NCI-H510A treated with DMSO at 0.1 percent for 48 hours (cell line): ENCODE data around the gene PROX2.
A peak's percentile ranks its signal among the peaks of the same experiment; 100 is the strongest.

ENCODE experiments used
- DNase-seq: peaks from one replicate; lab custom pipeline; 2025; lab: John Stamatoyannopoulos, UW

The PROX2 gene, protein sequence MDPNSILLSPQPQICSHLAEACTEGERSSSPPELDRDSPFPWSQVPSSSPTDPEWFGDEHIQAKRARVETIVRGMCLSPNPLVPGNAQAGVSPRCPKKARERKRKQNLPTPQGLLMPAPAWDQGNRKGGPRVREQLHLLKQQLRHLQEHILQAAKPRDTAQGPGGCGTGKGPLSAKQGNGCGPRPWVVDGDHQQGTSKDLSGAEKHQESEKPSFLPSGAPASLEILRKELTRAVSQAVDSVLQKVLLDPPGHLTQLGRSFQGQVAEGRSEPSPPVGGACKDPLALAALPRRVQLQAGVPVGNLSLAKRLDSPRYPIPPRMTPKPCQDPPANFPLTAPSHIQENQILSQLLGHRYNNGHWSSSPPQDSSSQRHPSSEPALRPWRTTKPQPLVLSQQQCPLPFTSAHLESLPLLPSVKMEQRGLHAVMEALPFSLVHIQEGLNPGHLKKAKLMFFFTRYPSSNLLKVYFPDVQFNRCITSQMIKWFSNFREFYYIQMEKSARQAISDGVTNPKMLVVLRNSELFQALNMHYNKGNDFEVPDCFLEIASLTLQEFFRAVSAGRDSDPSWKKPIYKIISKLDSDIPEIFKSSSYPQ

GRCh38 chr14:74875941-74876913, at the start of gene PROX2:
TSS of gene PROX2 (minus strand) at chr14:74876145. CDS start at chr14:74863834, 12,311 bp downstream.
- no peak for DNase-seq

GRCh38 chr14:74924061-74924460, 48.1 kb upstream of the PROX2 start:
- DNase-seq = no peak

- DNase-seq = peak; percentile 86
Measured at GRCh38 chr14:74922752-74923401, 46.9 kb upstream of the PROX2 start, which contains the start of gene RPS6KL1. TSS of gene RPS6KL1 (minus strand) at chr14:74923260. CDS start at chr14:74921541, 1,719 bp downstream.

- DNase-seq = no peak
Measured at GRCh38 chr14:74921987-74922751, 46.2 kb upstream of the PROX2 start.

DNA sequence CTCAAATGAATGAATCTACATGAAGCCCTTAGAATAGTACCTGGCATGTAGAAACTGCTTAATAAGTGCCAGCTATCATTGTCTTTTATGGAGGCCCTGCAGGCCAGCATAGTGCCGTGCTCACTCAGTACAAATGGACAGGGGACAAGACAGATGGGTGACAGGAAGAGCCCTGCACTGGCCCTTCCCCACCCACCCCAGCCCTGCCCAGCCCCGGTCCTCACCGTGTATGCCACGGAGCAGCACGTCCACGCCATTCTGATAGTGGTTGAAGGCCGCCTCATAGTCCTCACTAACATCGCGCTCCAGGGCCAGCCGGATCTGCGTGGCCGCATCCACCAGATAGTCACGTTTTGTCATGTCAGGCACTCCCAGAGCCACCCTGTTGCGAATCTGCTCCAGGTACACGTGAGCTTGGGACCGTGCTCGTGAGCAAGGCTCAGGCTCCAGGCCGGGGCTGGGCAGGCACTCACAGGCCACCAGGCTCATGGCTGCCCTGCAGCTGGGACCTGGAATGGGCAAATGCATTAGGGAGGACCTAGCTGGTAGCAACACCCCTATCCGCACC, 45.2 kb upstream of the PROX2 start:
- no peak for DNase-seq

DNA sequence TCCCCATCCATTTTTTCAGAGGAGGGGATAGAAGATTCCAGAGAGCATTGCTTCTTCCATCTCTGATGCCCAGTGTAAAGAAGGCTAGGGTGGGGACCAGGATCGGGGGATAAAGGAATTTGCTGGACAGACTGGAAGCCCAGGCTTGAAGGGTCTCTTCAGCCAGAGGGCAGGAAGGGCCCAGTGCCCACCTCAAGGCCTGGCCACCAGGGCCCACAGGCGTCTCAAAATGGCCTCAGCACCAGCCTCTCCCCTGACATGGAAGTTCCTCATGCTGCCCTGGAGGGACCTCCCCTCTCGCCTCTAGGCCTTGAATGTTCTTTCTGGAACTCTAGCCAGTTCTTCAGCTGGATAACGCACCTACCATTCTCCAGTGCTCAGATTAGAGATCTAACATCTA, 44.3 kb upstream of the PROX2 start:
- no peak for DNase-seq

DNA sequence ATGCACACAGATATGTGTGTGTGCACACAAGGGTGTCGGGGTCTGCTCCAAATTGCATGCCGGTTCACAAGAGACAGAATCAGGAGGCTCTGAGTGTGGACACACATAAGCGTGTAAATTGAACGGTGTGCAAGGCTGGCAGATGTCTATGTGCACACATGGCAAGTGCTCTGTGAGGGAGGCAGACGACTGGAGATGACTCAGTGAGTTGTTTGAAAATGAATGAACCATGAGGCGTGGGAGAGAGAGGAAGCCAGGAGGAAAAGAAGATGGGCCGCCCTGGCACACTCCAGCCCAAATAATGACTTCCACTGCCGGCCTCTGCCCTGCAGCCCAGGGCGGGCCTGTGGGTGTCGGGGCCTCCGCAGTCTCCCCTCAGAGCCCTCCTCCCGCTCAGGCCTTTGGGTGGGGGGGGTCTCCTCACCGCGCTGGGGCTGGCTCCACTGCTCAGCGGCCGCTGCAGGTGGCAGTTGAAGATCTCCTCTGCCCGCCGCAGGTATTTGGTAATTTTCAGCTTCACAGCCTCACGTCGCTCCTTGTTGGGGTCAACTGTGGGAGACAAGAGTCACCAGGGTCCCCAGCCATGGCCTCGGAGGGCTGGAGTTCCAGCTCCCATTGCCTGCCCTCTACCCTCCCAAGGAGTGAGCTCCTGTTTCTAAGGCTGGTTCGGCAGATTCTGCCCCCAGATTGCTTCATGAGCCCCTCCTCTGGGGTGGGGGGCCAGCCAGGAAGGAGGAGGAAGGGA, 43.6 kb upstream of the PROX2 start:
- no peak for DNase-seq

- no peak for DNase-seq
Measured at GRCh38 chr14:74918380-74918779, 42.4 kb upstream of the PROX2 start.

DNA sequence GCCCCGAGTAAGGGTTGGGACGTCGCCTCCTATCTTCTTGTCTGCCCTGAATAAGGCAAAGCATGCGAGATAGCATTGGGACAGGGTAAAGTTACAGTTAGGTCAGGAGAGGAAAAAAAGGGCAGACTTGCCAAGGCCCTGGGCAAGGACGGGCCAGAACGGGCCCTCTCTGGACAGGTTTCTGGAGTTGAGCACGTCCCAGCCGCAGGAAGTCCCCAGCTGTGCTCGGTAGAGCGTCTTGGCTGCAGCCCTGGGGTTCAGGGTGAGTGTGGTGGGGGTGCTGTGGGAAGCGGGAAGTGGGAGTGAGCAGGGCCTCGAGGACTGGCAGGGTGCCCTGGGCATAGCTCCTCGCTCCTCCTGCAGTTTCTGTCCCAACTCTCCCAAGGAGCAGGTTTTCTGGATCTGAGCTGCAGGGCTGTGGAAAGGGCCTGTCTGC, 41.7 kb upstream of the PROX2 start:
- no peak for DNase-seq

- DNase-seq = no peak
Measured at GRCh38 chr14:74917178-74917543, 41.2 kb upstream of the PROX2 start.

DNA sequence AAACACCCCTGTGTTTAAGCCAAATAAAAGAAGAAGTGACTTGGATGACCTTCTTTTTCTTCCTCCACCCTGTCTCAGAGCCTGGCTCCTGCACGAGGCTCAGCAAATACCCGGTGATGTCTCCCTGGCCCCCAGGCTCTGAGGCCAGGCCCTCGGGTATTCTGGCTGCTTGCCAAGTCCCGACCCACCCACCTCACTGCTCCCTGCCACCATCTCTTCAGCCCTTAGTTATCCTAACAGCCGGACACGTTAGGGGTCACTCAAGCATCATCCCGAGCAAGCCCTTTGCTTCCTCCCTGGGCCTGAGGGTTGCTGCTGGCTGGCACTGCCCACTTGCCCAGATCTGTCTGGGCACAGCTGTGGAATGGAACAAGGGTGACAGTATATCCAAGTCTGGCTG, 39.9 kb upstream of the PROX2 start:
- DNase-seq = no peak

DNA sequence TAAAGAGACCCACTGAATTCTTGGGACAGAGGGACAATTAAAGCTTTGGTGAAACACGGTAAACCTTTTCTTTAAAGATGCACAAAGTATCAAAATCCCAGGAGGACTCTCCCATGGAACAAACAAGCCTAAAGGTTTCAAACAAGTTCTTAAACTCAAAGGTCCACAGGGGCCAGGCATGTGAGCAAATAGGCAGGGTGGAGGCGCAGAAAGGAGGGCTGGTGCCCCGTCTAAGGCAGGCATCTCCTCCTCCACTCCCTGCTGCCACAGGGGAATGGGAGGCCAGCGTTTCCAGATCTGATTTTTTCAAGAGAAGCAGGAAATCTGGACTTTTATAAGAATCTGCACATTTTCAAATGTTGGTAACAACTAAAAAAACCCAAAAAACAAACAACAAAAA, 39.5 kb upstream of the PROX2 start:
- DNase-seq = no peak

- peak; percentile 24 for DNase-seq
Measured at GRCh38 chr14:74913986-74914573, 38.1 kb upstream of the PROX2 start.

GRCh38 chr14:74913393-74913910, 37.5 kb upstream of the PROX2 start:
- DNase-seq = no peak

- no peak for DNase-seq
Measured at GRCh38 chr14:74912801-74913200, 36.9 kb upstream of the PROX2 start.

DNA sequence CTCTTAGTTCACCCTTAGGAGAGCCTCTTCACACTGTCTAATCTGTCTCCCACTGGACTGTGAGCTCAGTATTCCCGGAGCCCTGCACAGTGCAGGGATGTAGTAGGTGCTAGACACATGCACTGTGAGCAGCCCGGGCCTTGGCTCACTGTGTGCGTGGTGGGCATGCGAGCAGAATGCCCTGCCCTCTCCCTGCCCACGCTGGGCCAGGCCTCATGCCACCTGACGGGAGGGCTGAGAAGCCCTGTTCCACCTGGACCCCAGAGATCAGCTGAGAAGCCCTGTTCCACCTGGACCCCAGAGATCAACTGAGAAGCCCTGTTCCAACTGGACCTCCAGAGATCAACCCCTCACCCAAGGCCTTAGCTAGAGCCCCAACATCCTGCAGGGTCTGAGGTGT, 36.2 kb upstream of the PROX2 start:
- DNase-seq = no peak

DNA sequence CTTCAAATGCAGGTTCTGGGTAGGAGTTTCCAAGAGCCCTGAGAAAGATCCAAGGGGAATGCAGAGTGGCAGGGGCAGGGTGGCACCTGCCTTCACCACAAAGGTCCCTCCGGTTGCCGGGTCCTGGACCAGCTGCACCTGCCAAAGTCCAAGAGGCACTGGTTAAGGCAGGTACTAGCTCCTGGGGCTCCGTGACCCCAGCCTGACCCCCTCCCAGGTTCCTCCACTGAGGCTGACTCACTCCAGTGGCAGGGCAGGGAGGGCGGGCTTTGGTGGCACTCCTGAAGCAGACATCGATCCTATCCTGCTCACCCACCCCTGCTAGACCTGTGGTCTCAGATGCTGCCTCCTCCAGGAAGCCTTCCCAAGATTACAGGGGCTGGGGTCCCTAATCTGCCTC, 35.8 kb upstream of the PROX2 start:
- DNase-seq = no peak

- no peak for DNase-seq
Measured at GRCh38 chr14:74911221-74911620, 35.3 kb upstream of the PROX2 start.

GRCh38 chr14:74910556-74910955, 34.6 kb upstream of the PROX2 start:
- DNase-seq = no peak
